NCI-H345 treated with DMSO at 0.1 percent for 48 hours (cell line): ENCODE results near the gene PFKP.
A peak's percentile ranks its signal among the peaks of the same experiment; 100 is the strongest.
"Not testable (repeated sequence)": the region's sequence is repeated elsewhere in the genome, so short reads cannot be mapped to it uniquely, and the experiment has no call there.

Experiments
- DNase-seq: peaks from one replicate; lab custom pipeline; 2025; ENCODE audit not compliant: unreplicated experiment; lab: John Stamatoyannopoulos, UW

Gene PFKP

GRCh38 chr10:3097160-3097559 lies 29.8 kb downstream of the PFKP start:
- no peak for DNase-seq

DNA sequence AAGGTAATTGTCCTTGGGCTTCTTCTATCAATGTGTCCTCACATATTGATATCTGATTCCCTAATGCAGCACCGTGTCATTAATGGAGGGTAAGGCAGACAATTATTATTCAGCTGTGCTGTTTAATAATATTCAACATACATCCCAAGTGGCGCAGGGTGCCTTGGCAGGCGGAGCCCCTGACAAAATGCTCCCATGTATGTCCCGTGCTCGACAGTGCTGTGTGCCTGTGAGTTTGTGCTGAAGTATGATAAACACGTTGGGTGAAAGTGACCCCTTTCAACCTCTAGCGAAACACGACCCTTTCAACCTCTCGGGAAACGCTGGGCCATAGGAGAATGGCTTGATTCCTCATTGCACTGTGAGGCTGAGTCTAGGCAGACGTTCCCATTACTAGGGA lies 31.3 kb downstream of the PFKP start:
- DNase-seq: no peak

DNA sequence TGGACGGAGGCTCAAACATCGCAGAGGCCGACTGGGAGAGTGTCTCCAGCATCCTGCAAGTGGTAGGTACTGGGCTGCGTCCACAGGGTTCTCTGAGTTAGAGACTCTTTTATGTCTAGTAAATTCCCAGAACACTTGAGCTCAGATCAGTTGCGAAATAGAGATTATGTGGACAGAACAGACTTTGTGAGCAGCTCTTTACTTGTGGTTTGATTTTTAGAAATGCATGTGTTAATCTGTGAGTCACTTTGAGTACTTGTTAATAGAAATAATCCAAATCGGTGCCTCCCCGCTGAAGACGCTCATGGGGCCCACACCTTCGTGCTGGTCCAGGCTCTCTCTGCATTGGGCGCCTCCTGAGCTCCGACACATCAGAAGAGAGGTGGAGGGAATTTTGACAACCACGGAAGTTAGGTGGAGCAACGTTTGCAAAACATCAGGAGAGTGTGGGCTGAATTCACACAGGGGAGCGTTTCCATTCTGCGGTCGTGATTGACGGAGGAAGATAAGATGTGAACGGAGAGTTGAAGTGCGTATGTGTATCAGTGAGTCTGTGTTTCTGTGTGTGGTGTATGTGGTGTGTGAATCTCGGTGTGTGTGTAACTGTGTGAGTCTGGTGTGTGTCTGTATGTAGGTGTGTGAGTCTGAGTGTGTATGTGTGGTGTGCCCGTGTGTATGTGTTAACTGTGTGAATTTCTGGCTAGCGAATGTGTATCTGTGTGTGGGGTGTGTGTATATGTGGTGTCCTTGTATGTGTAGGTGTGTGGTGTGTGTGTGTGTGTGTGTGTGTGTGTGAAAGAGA lies 32.1 kb downstream of the PFKP start:
- no peak for DNase-seq

- DNase-seq: no peak
Measured at GRCh38 chr10:3100093-3100792, 32.9 kb downstream of the PFKP start.

DNA sequence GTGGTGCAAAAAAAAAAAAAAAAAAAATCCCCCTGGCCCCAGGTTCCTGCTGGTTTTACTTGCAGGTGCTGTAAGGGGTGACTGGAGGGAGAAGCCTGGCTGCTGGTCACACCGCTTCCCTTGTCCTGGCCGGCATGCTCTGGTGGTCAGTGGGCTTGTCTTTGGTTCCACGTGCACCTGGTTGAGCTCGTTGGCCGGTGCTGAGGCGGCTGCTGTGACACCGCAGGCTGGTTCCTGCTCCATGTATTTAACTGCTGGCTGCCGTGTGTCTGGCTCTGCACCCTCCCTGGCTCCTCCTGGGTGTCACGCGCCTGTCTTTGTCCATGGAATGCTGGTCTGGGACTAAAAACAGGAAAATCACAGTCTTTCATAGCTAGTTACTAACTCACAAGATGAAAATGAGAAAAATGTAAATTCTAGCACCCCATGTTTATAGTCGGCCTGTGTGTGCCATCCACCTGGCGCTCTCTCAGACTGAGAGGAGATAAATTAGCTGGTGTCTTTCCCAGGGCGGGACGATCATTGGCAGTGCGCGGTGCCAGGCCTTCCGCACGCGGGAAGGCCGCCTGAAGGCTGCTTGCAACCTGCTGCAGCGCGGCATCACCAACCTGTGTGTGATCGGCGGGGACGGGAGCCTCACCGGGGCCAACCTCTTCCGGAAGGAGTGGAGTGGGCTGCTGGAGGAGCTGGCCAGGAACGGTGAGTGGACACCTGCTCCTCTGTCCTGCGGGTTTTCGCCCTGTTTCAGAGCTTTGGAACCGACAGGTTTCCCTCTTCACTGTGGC lies 33.7 kb downstream of the PFKP start:
- DNase-seq: no peak

GRCh38 chr10:3102720-3103427 lies 35.5 kb downstream of the PFKP start:
- peak; percentile 50 for DNase-seq

DNA sequence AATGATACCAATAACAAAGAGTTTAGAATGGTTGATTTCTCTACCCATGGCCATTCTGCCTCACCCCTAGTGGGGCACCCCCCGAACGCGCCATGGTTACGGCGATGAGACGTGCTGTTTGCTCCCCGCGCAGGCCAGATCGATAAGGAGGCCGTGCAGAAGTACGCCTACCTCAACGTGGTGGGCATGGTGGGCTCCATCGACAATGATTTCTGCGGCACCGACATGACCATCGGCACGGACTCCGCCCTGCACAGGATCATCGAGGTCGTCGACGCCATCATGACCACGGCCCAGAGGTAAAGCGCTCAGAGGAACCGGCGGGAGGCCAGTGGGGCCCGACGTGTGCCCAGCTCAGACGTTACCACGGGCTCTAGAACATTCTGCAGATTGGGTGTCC lies 36.3 kb downstream of the PFKP start:
- DNase-seq: no peak

DNA sequence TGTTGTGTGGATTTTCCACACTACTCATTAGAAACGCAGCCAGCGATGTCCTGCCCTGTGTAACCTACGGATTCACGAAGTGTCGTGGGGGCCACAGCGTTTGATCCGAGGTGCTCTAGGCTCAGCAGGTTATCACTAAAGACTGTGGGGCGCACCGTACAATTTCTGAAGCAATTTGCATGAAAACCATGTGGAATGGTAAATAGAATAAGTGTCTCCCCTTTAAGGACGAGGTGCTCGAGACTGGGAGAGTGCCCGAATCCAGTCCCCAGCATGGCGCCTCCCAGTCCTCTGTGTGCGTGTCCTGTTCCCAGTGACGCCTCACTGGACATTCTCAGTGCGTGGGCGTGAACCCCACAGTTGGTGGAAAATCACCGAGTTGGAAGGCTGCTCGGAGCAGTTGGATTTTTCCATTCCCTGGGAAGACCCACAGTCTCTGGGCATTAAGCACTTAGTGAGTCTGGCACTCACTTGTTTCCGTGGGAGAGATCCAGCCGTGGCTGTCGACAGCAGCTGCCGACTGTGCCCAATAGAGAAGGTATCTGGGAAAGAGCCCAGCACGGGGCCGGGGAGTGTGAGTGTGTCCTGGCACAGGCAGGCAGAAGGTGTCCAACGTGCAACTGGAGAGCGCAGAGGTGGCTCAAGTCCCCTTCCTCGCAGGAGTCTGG lies 37.0 kb downstream of the PFKP start:
- no peak for DNase-seq

DNA sequence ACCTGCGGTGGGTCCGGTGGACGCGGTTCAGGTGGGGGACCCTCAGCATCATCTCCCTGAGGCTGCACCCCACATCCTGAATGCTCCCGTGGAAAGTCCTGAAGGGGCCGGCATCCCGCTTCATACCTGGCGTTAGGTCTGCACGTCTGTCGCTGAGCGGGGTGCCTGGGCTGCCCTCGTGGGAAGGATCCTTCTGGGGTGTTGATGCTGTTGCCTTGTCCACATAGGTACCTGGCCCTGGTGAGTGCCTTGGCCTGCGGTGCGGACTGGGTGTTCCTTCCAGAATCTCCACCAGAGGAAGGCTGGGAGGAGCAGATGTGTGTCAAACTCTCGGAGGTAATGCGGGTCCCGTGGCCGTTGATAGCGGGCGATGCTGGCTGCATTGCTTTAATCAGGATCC lies 37.8 kb downstream of the PFKP start:
- DNase-seq: no peak

DNA sequence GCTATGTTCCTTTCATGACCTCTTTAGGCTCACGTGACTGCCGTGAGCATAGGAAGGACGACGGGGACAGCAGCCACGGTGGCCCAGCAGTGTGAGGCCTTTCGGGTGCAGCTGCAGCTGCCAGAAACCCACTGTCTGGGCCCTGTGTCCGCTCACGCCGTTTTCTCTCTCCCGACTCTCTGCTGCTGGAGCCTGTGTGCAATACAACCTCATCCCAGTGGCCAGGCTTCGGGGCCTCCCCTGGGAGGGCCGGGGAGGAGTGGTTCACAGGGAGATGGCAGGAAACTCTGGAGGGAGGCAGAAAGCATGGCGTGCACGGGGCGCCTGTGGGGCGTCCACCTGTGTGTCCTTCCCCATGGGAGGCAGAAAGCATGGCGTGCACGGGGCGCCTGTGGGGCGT lies 38.6 kb downstream of the PFKP start:
- no peak for DNase-seq

DNA sequence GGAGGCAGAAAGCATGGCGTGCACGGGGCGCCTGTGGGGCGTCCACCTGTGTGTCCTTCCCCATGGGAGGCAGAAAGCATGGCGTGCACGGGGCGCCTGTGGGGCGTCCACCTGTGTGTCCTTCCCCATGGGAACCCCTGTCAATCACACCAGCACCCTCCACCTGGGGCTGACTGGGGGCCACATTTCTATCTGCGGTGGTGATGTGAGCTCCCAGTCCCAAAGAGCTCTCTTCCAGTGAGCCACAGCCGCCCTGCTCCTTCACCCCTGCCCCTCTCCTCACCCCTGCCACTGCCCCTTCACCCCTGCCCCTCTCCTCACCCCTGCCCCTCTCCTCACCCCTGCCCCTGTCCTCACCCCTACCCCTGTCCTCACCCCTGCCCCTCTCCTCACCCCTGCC lies 39.0 kb downstream of the PFKP start:
- DNase-seq: not testable (repeated sequence)

DNA sequence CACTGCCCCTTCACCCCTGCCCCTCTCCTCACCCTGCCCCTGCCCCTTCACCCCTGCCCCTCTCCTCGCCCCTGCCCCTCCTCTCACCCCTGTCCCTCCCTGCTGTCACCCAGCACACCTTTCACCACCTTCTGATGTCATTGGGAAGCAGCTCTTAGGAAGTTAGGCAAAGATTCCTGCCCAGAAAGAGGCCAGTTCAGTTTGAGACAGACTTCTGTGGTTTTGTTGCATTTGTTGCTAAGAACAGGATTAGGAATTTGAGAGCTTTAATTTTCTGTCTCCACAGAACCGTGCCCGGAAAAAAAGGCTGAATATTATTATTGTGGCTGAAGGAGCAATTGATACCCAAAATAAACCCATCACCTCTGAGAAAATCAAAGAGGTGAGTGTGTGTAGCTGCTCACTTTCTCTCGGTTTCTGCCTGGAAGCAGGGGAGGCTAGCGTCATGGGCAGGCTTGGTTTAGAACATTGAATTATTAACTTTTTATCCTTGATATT lies 39.6 kb downstream of the PFKP start:
- no peak for DNase-seq

GRCh38 chr10:3107426-3107961 lies 40.1 kb downstream of the PFKP start:
- no peak for DNase-seq

- no peak for DNase-seq
Measured at GRCh38 chr10:3108033-3108432, 40.7 kb downstream of the PFKP start.

DNA sequence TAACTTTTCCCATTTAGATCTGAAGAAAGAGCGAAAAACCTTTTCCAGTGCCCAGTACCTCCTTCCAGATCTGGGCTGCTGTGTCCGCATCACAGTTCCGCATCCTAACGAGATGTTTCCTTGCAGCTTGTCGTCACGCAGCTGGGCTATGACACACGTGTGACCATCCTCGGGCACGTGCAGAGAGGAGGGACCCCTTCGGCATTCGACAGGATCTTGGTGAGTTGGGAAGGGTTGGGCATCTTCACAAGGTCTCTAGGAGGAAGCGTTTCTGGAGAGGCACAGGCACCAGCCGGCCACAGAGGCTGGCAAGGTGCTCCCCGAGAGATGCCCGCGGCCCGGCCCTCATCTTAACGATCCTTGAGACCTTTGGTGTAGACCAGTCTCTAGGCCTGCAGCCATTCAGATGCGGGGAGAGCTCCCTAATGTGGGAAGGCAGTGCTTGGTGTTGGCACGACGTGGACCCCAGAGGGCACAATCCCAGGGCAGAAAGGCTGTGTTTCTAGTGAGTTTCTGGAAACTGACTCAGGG lies 41.3 kb downstream of the PFKP start:
- DNase-seq: no peak

GRCh38 chr10:3109196-3109595 lies 41.8 kb downstream of the PFKP start:
- DNase-seq: no peak

- DNase-seq: no peak
Measured at GRCh38 chr10:3109633-3110032, 42.3 kb downstream of the PFKP start.

DNA sequence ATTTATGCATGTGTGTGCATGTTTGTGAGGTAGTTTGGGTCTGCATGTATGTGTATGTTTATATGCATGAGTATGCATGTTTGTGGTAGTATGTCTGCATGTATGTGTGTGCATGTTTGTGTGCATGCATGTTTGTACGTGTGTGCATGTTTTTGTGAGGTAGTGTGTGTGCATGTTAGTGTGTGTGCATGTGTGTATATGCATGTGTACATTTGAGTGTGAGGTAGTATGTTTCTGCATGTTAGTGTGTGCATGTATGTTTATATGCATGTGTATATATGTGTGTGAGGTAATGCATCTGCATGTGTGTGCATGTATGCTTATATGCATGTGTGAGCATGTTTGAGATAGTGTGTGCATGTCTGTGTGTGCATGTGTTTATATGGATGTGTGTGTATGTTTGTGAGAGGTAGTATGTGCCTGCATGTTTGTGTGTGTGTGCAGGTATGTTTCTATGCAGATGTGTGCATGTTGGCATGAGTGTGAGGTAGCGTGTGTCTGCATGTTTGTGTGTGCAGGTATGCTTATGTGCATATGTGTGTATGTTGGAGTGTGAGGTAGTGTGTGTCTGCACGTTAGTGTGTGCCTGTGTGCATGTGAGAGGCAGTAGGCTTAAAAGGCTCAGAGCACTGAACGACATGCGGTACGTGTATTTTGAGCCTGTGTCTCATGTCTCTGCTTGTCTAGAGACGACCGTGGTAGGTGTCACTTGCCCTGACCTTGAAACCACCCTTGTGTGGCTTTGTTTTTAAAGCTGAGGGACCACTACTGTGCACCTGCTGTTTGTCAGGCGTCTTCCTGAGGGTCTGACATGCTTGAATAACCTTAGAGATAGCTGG lies 43.7 kb downstream of the PFKP start:
- no peak for DNase-seq

DNA sequence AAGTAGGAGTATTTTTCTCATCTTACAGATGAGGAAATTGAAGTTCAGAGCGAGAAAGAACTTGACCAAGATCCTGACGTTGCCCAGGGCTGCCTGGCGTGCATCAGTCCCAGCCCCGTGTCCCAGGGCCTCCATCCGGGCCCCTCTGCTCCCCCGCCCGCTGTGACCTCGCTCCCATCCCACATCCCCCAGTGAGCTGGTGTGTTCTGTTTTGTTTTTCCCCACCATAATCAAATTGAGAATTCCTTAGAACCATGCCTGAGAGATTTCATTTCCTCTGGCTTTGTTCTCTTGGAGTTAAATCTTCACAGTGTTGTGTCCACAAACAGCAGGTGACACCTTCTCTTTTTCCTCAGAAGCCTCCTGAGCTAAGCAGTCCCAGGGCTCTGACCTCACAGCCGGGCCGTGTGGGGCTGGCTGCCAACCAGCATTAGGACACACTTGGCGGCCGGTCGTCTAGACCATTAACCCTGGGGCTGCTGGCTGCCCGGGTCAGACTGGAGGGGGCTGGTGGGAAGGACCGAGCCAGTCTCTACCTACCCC lies 44.3 kb downstream of the PFKP start:
- DNase-seq: no peak
